Measurements from ENCODE around the gene NOL6. TPM values are rescaled to one million over a fixed set of nuclear protein-coding genes. Genes with fewer than 3 reads are reported as not detected.

Gene NOL6
- total RNA-seq, 1 donor from 2014 or later: 60.1 TPM

DNA sequence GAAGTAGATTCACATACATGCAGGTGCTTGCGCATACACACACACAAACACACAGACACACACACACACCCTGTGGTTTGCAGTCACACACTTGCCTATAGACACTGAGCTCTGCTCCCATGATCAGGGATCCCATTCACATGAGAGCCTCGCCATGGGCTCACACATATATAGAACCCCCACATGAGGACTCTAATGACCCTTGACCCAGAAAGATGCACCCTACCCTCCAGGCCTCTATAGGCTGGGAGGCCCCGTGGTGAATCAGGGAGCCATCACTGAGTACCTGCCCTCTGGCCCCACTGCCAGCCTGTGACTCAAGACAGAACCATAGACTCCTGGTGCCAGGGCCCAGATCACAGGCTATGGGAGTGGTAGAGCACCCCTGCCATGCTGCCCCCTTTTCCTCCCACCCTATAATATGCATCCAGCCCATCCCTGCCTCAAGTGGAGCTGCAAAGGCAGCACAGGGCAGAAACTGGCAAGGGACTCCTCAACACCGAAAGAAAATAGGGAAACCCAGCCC is 23.0 kb downstream of the NOL6 start:
- no peaks in the 10 kb centered on the region for H3K27me3 ChIP-seq (ENCODE audit: insufficient read depth, low read length)
- H3K4me2 ChIP-seq (ENCODE audit: low read length): no peak overlapping the region
- Mint-ChIP-seq H3K9me3 (ENCODE audit: unreplicated experiment) (no peaks in the 10 kb centered on the region), H3K4me1 (ENCODE audit: low read depth, unreplicated experiment) (peaks cover 18% of the 10 kb centered on the region), H3K36me3 (ENCODE audit: low read depth, unreplicated experiment) (no peaks in the 10 kb centered on the region), H3K4me3 (ENCODE audit: unreplicated experiment) (no peak overlapping the region), H3K27ac (ENCODE audit: unreplicated experiment) (peak overlapping the region; percentile 12), H3K27me3 (ENCODE audit: low read depth, unreplicated experiment) (peaks cover 5% of the 10 kb centered on the region)
- no peaks in the 10 kb centered on the region for H3K36me3 ChIP-seq (ENCODE audit: insufficient read depth, low read length)
- no peaks in the 10 kb centered on the region for H3K9me3 ChIP-seq (ENCODE audit: insufficient read depth, low read depth, low read length)
- no peak overlapping the region for H3K4me3 ChIP-seq (ENCODE audit: insufficient read depth, low read depth, low read length)
- no peaks in the 10 kb centered on the region for H4K20me1 ChIP-seq (ENCODE audit: insufficient read depth, low read length)
- no peak for DNase-seq (ENCODE audit: low read depth)
- TF ChIP-seq EZH2 (IDR thresholded peaks at IDR 0.05; ENCODE audit: insufficient read depth, low read length): no peak
- TF ChIP-seq, protein P1, sequence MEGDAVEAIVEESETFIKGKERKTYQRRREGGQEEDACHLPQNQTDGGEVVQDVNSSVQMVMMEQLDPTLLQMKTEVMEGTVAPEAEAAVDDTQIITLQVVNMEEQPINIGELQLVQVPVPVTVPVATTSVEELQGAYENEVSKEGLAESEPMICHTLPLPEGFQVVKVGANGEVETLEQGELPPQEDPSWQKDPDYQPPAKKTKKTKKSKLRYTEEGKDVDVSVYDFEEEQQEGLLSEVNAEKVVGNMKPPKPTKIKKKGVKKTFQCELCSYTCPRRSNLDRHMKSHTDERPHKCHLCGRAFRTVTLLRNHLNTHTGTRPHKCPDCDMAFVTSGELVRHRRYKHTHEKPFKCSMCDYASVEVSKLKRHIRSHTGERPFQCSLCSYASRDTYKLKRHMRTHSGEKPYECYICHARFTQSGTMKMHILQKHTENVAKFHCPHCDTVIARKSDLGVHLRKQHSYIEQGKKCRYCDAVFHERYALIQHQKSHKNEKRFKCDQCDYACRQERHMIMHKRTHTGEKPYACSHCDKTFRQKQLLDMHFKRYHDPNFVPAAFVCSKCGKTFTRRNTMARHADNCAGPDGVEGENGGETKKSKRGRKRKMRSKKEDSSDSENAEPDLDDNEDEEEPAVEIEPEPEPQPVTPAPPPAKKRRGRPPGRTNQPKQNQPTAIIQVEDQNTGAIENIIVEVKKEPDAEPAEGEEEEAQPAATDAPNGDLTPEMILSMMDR (IDR thresholded peaks at IDR 0.05; ENCODE audit: insufficient read depth, low read depth, low read length): no peak
- no peak overlapping the region for H3K27ac ChIP-seq (ENCODE audit: low read depth, low read length)
- H3K79me2 ChIP-seq (ENCODE audit: insufficient read depth, low read length): no peaks in the 10 kb centered on the region
- H2AFZ ChIP-seq (ENCODE audit: low read depth, low read length): no peak overlapping the region
- H3K4me1 ChIP-seq (ENCODE audit: insufficient read depth, low read length): peaks cover 25% of the 10 kb centered on the region
- FAIRE-seq: no peak
- no peak overlapping the region for H3K9ac ChIP-seq (ENCODE audit: low read length)

DNA sequence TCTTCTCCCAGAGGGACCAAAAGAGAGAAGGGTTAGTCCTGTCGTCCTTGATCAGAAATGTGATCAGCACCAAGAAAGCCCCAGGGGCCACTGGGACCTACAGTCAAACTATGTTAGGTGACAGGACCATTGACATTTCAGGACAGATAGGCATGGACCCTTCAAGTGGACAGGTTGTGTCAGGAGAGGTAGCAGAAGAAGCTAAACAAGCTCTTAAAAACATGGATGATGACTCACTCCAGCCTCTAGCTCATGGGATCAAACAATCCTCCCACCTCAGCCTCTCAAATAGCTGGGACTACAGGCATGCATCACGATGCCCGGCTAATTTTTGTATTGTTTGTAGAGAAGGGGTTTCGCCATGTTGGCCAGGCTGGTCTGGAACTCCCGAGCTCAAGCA is 24.0 kb downstream of the NOL6 start:
- Mint-ChIP-seq H3K36me3 (ENCODE audit: low read depth, unreplicated experiment) (no peaks in the 10 kb centered on the region), H3K27me3 (ENCODE audit: low read depth, unreplicated experiment) (peaks cover 12% of the 10 kb centered on the region), H3K9me3 (ENCODE audit: unreplicated experiment) (no peaks in the 10 kb centered on the region), H3K4me3 (ENCODE audit: unreplicated experiment) (no peak overlapping the region), H3K4me1 (ENCODE audit: low read depth, unreplicated experiment) (peaks cover 18% of the 10 kb centered on the region), H3K27ac (ENCODE audit: unreplicated experiment) (no peak overlapping the region)
- Histone ChIP-seq H3K27ac (ENCODE audit: low read depth, low read length) (no peak overlapping the region), H3K4me3 (ENCODE audit: insufficient read depth, low read depth, low read length) (no peak overlapping the region), H3K27me3 (ENCODE audit: insufficient read depth, low read length) (no peaks in the 10 kb centered on the region), H2AFZ (ENCODE audit: low read depth, low read length) (no peak overlapping the region), H3K4me2 (ENCODE audit: low read length) (no peak overlapping the region), H3K9ac (ENCODE audit: low read length) (no peak overlapping the region), H3K36me3 (ENCODE audit: insufficient read depth, low read length) (no peaks in the 10 kb centered on the region), H3K79me2 (ENCODE audit: insufficient read depth, low read length) (no peaks in the 10 kb centered on the region), H3K4me1 (ENCODE audit: insufficient read depth, low read length) (peaks cover 25% of the 10 kb centered on the region), H4K20me1 (ENCODE audit: insufficient read depth, low read length) (no peaks in the 10 kb centered on the region), H3K9me3 (ENCODE audit: insufficient read depth, low read depth, low read length) (no peaks in the 10 kb centered on the region)
- FAIRE-seq: no peak
- no peak for TF ChIP-seq EZH2 (IDR thresholded peaks at IDR 0.05; ENCODE audit: insufficient read depth, low read length)
- TF ChIP-seq, protein P1 (IDR thresholded peaks at IDR 0.05; ENCODE audit: insufficient read depth, low read depth, low read length): no peak
- no peak for DNase-seq (ENCODE audit: low read depth)

DNA sequence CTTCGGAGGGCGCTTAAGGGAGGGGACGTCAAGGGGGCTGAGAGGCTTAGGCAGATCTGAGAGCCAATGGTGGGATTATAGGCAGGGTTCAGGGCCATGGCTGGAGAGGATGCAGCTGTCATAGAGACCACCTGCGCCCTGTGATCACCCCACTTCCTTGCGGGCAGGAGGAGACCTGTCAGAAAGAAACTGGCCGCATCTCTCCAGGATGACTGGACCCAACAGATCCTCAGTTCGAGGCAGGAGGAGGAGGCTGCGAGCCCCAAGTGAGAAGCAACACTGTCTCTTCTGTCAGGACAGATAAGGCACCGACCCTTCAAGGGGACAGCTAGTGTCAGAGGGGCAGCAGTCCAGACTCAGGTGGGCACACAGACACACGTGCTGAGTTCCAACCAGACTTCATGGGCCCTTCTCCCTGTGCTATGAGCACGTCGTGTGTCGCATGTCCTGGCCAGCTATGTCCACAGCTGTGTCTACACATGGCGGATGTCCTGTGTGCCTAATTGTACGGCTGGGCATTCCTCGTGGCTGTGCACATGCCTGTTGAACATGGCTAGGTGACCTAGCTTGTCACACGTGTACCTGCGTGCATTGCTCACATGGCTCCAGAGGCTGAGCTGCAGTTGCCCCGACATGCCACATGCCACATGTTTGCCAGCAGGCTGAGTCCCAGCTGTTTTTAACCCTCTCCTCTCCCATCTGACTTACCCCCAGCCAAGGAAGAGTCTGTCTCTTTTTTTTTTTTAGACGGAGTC is 25.7 kb downstream of the NOL6 start:
- H3K4me3 Mint-ChIP-seq (ENCODE audit: unreplicated experiment): peak overlapping the region; percentile 73
- Histone ChIP-seq H3K27me3 (ENCODE audit: insufficient read depth, low read length) (no peaks in the 10 kb centered on the region), H3K4me1 (ENCODE audit: insufficient read depth, low read length) (peaks cover 18% of the 10 kb centered on the region), H4K20me1 (ENCODE audit: insufficient read depth, low read length) (no peaks in the 10 kb centered on the region), H3K4me3 (ENCODE audit: insufficient read depth, low read depth, low read length) (no peak overlapping the region), H3K9me3 (ENCODE audit: insufficient read depth, low read depth, low read length) (no peaks in the 10 kb centered on the region), H3K4me2 (ENCODE audit: low read length) (peak overlapping the region; percentile 88), H3K9ac (ENCODE audit: low read length) (no peak overlapping the region), H3K79me2 (ENCODE audit: insufficient read depth, low read length) (no peaks in the 10 kb centered on the region), H3K27ac (ENCODE audit: low read depth, low read length) (no peak overlapping the region), H2AFZ (ENCODE audit: low read depth, low read length) (peak overlapping the region; percentile 44), H3K36me3 (ENCODE audit: insufficient read depth, low read length) (no peaks in the 10 kb centered on the region)
- no peak for DNase-seq (ENCODE audit: low read depth)
- no peaks in the 10 kb centered on the region for H3K9me3 Mint-ChIP-seq (ENCODE audit: unreplicated experiment)
- peaks cover 18% of the 10 kb centered on the region for H3K27me3 Mint-ChIP-seq (ENCODE audit: low read depth, unreplicated experiment)
- no peak overlapping the region for H3K27ac Mint-ChIP-seq (ENCODE audit: unreplicated experiment)
- TF ChIP-seq, protein P1 (IDR thresholded peaks at IDR 0.05; ENCODE audit: insufficient read depth, low read depth, low read length): no peak
- TF ChIP-seq EZH2 (IDR thresholded peaks at IDR 0.05; ENCODE audit: insufficient read depth, low read length): peak; percentile 22
- H3K4me1 Mint-ChIP-seq (ENCODE audit: low read depth, unreplicated experiment): peaks cover 23% of the 10 kb centered on the region
- no peaks in the 10 kb centered on the region for H3K36me3 Mint-ChIP-seq (ENCODE audit: low read depth, unreplicated experiment)
- FAIRE-seq: no peak
